EH (cell line): Measurements from ENCODE around the gene SBSN.
A peak's percentile ranks its signal among the peaks of the same experiment; 100 is the strongest.

Source experiments
- DNase-seq: peaks from one replicate; pipeline ENCODE4 v3.0.0-alpha.2; 2015; ENCODE audit warnings: low read depth

Gene SBSN

GRCh38 chr19:35509018-35509652, 19.0 kb downstream of the SBSN start:
- DNase-seq: no peak

GRCh38 chr19:35508129-35508528, 20.0 kb downstream of the SBSN start:
- no peak for DNase-seq

GRCh38 chr19:35507561-35507960, 20.6 kb downstream of the SBSN start:
- no peak for DNase-seq

DNA sequence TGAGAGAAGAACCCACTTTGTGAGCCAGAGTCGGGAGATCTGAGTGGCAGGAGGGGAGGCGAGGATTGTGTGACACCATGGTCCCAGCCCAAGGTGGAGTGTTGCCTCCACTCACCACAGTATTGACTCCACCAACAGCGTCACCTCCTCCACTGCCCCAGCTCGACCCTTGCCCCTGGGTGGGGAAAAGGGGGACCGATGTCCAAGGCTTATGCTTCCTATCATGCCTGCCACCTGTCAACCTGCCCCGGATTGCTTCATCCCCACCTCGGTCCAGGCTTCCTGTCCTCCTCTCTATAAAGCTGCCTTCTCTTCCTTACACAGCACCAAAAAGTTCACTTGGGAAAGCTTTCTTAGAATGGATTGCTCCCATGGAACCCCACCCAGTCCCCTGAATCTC, 22.1 kb downstream of the SBSN start:
- no peak for DNase-seq

DNA sequence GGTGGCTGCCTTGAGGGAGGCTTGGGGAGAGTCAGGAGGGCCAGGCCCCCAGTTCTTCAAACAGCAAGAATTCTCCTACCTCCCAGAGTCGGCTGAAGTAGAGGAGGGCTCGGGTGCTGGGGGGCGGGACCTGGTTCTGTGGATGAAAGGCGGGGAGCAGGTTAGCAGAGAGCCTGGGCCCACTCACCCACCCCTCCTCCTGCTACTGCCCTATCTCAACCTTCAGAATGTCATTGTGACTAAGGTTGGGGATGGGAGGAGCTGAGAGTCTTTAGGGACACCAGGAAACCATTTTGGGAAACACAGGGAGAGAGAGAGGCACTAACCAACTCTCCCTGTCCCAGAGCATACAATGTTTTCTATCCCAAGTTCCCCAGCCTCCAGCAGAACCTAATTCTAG, 25.4 kb downstream of the SBSN start:
- no peak for DNase-seq

DNA sequence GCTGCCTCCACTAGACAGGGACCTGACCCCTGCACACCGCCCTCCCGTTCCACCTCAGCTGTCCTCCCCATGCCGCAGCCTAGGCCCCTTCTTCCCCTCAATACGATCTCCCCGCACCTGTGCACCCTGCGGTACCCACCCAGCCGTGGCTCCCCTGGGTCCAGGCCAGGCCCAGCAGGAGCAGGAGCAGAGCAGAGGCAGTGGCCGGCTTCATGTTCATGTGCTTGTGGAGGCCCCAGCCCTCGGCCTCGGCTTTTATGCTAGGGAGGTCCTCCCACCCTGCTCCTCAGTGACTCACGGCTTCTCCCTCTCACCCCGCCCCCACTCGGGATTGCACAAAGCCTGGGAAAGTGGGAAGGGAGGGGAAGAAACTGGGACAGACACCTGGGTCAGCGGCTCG, 26.4 kb downstream of the SBSN start:
- DNase-seq: peak; percentile 32

DNA sequence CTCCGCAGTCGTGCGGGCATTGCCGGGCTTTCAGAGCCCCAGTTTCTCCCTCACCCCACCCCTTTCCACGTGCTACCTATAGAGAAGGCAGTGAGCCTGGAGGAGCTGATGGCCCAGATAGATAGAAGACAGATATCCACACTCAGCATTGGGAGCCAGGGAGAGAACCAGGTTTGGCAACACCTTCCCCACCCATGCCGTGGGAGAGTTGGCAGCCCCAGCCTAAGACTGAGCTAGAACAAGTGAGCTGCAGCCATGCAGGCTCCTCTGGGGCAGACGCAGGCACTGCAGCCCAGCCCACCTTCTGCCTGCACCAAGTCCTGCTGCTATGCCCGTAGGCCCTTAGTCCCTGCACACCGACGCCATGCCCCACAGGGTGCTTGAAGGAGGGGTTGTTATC, 27.5 kb downstream of the SBSN start:
- no peak for DNase-seq

DNA sequence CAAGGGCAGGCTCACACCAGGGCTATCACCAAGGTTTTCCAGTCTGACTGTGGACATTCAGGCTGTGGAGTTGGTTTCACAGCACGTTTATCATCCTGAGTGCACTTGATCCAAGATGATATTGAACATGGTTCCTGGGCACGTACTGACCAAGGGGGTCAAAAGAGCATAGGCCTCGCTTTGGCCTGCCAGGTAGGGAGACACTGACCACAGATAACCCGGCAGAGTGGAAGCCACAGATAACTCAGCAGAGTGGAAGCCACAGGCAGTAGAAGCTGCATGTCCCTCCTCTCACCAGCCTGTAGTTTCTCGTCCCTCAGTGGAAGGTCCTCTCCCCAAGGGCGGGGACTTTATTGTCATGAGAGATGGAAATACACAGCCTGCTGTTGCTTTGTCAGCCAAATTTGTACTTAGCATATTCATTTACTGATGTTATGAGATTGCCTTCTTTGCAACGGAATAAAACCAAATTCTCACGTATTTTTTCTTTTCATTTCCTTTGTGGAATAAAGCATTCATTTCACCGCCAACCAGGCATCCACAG, 29.1 kb downstream of the SBSN start:
- DNase-seq: no peak

GRCh38 chr19:35498220-35498619, 29.9 kb downstream of the SBSN start:
- DNase-seq: no peak

GRCh38 chr19:35497406-35497805, 30.7 kb downstream of the SBSN start:
- no peak for DNase-seq

- peak; percentile 68 for DNase-seq
Measured at GRCh38 chr19:35495107-35496064, 32.7 kb downstream of the SBSN start.

DNA sequence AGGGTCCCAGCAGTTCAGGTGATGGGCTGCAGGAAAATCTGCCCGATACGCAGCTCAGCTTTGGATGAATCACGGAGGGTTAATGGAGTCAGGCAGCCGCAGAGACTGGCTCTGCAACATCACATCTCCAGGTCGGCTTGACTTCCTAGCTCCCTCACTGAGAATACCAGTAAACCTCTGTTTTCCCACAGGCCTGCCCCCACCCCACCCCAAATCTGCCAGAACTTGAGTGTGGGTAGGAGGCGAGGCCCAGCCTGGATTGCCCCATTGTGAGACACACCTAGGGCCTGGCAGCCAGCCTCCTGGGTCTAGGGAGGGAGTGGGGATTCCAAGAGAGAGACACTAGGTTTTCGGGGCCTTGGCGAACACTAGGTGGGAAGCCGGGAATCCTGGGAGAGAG, 34.1 kb downstream of the SBSN start:
- DNase-seq: no peak

DNA sequence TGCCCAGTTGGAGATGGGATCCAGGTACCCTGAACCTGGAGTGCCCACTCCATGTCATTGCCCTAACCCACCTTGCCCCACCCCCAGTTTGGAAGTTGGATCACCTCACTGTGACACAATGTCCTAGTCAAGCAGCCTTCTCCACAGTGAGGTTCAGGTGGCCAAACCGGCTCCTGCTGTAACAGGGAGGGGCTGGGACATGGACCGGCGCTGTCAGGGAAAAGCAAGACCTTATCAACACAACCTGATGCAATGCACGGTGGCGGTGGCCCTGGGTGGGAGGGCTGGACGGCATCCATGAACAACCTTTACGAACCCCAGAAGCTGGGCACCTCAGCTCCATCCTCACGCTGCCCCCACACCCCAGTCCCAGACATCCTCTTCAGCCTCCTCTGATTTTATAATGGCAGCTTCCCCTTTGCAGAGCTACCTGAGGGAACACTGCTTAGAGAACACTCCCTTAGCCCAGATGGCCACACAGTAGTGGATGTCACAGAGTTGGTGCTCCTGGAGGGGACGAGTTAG, 36.2 kb downstream of the SBSN start:
- DNase-seq: no peak

- DNase-seq: no peak
Measured at GRCh38 chr19:35490364-35490763, 37.7 kb downstream of the SBSN start, which contains the start of gene KRTDAP. Gene KRTDAP (minus strand): TSS chr19:35490464. CDS start chr19:35490442, 22 bp downstream.

GRCh38 chr19:35488677-35489076, 39.4 kb downstream of the SBSN start:
- no peak for DNase-seq

GRCh38 chr19:35487656-35488182, 40.4 kb downstream of the SBSN start:
- DNase-seq: no peak

GRCh38 chr19:35486268-35486708, 41.8 kb downstream of the SBSN start:
- DNase-seq: no peak

GRCh38 chr19:35484252-35485036, 43.7 kb downstream of the SBSN start:
- no peak for DNase-seq

GRCh38 chr19:35483089-35483488, 45.0 kb downstream of the SBSN start:
- DNase-seq: no peak

DNA sequence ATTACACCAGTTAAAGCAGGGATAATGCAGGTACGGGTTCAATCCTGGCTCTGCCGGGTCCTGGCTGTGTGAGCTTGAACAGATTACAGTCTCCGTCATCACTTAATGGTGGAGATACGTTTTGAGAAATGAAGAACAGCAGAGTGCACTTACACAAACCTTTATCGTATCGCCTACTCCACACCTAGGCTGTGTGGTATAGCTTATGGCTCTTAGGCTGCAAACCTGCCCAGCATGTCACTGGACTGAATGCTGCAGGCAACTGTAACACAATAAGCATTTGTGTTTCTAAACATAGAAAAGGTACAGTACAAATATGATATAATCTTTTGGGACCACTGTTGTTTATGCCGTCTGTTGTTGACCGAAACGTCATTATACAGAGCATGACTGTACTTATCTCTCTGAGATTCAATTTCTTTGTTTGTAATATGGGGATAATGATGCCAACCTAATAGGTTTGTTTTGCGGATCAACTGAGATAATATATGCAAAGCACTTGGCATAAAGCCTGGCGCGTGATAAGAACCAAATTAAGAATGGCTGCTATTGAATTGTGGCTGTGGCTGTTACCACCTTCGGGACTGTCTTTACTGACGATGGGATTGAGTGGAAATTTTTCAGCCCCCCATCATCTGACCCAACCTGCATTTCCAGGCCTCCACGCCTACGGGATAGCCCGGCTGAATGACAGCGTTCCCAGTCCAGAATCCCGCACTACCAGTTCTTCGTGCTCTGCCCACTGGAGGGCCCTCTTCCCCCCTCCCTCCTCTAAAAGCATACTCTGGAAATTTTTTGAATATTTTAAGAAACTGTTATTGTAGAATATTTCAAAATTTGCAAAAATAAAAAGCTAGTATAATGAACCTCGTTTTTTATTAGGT, 49.1 kb downstream of the SBSN start:
- DNase-seq: no peak

DNA sequence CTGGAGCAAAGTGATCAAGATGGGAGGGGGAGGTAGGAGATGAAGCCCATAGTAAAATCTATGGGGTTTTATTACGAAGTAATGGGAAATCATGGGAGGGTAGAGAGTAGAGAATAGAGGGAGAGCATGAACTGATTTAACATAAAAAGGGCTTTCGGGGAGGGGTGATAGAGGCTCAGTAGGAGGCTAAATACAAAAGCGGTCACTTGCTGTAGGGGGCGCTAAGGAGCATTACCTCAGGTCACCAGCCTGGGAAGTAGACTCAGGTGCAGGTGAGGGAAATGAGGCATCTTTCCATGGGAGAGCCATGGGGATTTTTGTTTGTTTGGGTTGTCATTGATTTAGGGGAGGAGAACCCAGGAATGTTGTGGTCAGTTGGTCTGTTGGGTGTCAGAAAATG, 52.0 kb downstream of the SBSN start:
- DNase-seq: no peak
